Measurements from ENCODE around the gene EEPD1. TPM values are rescaled to one million over a fixed set of nuclear protein-coding genes. Genes with fewer than 3 reads are reported as not detected.

Gene EEPD1
- total RNA-seq, 1 experiment from 2014 or later, result 9.8 TPM

DNA sequence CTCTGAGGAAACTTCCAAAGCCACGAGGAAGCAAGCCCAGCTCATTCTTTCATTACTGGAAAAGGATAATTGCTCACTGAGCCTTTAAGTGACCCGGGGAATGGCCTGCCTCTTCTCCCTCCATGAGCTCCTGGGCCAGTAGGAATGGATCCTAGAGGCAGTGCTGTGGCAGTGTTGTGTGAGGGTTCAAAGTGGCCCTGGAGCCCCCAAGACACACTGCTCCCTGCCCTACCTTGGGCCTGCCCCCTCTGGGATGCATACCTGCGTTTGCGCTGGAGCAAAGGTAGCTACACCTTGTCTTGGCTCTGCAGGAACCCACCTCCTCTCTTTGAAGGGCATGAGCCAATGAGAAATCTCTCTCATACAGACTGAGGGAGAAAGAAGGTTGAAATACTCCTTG lies 120.8 kb downstream of the EEPD1 start:
- Histone ChIP-seq H3K36me3 (replicated peaks; ENCODE audit: control insufficient read depth, insufficient read depth, low read length) (no peaks in the 10 kb centered on the region), H3K4me3 (ENCODE audit: insufficient read depth, low read depth, low read length) (no peak overlapping the region), H3K27me3 (ENCODE audit: control insufficient read depth, insufficient read depth, low read length) (no peaks in the 10 kb centered on the region)
- no peak for DNase-seq

DNA sequence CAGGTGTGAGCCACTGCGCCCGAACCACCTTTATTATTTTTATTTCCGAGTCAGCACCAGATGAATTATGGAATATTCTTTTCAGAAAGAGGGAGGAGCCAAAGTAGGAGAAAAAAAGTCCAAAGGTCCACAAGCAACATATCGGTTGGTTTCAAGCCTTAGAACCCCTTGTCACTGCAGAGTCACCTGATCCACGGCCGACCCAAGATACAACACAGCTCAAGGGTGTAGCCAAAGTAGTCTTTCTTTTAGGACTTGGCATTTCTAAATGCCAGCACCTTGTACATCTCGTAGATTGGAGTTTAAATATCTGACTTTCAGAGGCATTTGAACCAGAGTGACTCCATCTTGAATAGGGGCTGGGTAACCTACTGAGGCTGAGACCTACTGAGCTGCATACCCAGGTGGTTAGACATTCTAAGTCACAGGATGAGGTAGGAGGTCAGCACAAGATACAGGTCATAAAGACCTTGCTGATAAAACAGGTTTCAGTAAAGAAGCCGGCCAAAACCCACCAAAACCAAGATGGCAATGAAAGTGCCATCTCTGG lies 122.8 kb downstream of the EEPD1 start:
- Histone ChIP-seq H3K36me3 (replicated peaks; ENCODE audit: control insufficient read depth, insufficient read depth, low read length) (no peaks in the 10 kb centered on the region), H3K4me3 (ENCODE audit: insufficient read depth, low read depth, low read length) (no peak overlapping the region), H3K27me3 (ENCODE audit: control insufficient read depth, insufficient read depth, low read length) (no peaks in the 10 kb centered on the region)
- DNase-seq, result no peak

DNA sequence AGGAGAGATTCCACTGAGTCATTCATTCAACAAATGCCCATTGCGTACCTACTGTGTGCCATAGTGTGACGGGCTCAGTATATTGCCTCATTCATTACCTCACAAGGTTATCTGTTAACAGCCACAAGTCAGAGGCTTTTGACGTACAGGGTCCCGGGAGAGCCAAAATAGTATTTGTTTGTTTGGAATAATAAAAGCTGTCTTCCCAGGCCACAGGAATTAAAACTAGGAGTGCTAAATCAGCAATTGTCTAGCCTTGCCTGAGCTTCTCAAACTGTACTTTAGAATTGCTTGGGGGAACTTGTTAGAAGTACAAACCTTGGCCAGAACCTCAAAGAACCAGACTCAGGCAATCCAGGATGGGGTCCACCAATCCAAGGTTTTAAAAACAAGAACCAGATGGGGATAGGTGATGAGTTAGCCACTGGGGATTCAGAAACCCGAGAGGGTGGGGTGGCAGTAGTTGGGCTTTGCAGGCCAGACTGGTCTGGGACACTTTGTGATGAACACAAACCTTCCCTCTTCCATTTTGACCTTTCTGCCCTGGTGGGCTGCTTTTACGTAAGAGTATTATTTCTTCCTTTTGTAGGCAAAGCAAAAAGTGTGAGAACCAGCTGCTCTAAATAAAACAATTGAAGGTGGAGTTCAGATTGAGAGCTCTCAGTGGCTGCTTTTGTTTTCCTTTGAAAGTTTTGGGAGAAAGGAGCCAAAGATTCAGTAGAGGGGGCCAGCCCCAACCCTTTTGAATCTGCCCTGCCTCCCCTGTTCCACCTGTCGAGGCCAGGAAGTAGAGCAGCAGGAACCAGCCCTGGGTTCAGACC lies 123.6 kb downstream of the EEPD1 start:
- no peak for DNase-seq
- no peak overlapping the region for H3K4me3 ChIP-seq (ENCODE audit: insufficient read depth, low read depth, low read length)
- no peaks in the 10 kb centered on the region for H3K27me3 ChIP-seq (ENCODE audit: control insufficient read depth, insufficient read depth, low read length)
- H3K36me3 ChIP-seq (replicated peaks; ENCODE audit: control insufficient read depth, insufficient read depth, low read length), result no peaks in the 10 kb centered on the region

DNA sequence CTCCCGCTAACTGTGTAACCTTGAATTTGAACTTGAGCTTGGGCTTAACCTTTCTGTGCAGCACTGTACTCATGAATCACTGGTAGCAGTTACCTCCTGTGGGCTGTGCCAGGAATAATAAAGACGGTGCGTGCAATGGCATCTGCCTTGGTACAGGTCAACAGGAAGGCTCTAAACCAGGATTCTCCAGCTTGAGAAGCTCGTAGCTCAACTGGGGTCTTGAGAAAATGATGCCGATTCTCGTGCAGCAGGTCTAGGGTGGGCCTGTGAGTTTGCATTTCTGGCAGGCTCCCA lies 124.1 kb downstream of the EEPD1 start:
- DNase-seq, result no peak
- no peaks in the 10 kb centered on the region for H3K27me3 ChIP-seq (ENCODE audit: control insufficient read depth, insufficient read depth, low read length)
- no peak overlapping the region for H3K4me3 ChIP-seq (ENCODE audit: insufficient read depth, low read depth, low read length)
- no peaks in the 10 kb centered on the region for H3K36me3 ChIP-seq (replicated peaks; ENCODE audit: control insufficient read depth, insufficient read depth, low read length)

DNA sequence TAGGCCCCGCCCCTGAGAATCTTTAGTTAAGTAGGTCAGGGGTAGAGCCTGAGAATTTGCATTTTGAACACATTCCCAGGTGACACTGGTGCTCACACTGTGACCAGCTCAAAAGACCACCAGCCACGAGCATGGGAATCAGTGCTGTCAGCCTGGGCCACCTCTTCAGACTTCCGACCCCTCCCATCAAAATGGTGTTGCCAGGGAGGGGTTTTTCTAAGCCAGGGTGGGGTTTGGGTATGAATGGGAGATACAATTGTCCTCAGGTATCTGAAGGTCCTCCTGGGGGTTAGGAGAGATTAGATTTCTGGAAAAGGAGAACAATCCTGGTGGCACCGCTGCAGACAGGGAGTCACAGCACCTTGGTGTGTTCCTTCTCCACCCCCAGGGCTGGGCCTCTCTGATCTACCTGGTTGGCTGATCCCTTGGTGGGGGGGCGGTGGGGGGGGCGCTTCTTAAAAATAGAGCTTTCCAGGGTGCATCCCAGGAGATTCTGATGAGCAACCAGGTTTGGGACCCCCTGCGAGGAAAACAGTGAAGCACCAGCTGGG lies 125.1 kb downstream of the EEPD1 start:
- Histone ChIP-seq H3K27me3 (ENCODE audit: control insufficient read depth, insufficient read depth, low read length) (no peaks in the 10 kb centered on the region), H3K4me3 (ENCODE audit: insufficient read depth, low read depth, low read length) (no peak overlapping the region), H3K36me3 (replicated peaks; ENCODE audit: control insufficient read depth, insufficient read depth, low read length) (no peaks in the 10 kb centered on the region)
- DNase-seq, result no peak

DNA sequence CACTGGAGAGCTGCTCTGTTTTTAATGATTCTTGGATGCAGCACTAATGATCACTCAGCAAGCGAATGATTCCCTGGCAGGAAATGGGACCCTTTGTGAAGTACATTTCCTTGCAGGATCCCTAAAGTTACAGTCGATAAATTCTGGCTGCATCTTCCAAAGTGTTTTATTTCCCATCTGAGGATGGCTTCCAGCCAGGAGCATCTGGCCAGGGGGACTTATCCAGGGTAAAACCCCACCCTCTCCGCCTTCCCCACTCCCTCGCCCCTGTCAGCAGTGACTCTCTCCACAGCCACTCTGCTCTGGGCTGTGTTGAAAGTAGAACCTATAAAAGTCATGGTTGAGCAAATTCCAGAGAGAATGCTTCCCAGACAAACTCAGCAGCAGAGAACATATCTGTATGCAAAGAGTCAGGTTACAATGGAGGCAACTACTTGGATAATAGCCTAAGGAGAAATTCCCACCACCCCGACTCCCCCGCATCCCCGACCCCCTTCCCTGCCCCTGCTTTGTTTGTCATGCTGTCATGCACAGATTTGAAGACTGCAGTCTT lies 125.6 kb downstream of the EEPD1 start:
- DNase-seq, result no peak
- Histone ChIP-seq H3K36me3 (replicated peaks; ENCODE audit: control insufficient read depth, insufficient read depth, low read length) (no peaks in the 10 kb centered on the region), H3K4me3 (ENCODE audit: insufficient read depth, low read depth, low read length) (no peak overlapping the region), H3K27me3 (ENCODE audit: control insufficient read depth, insufficient read depth, low read length) (no peaks in the 10 kb centered on the region)

DNA sequence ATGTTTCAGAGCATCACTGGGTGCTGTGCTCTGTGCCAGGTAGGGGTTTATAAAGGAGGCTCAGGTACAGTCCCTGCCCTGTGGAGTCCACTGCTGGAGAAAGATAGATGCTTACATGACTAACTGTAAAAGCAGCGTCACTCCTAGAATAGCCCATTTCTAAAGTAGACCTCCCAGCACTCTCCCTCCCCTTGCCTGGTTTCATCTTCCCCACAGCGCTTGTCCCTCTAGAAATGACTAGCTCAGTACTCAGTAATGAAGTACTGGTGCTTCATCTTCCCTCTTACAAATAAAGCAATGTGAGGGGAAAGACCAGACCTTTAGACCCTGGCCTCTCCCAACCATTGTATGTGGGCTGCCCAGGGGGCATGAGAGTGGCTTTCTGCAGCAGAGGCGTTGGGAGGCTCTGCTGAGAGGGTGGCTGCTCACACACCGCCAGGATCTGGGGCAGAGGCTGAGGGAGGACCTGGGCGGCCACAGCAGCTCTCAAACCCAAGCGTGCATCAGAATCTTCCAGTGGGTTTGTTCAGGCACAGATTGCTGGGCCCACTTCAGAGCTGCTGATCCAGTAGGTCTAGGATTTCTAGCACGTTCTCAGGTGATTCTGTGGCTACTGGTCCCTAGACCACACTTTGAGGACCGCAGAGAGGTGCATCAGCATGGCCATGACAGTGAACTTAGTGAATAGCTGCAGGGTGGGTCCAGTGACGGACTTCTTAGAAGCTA lies 126.3 kb downstream of the EEPD1 start:
- no peaks in the 10 kb centered on the region for H3K36me3 ChIP-seq (replicated peaks; ENCODE audit: control insufficient read depth, insufficient read depth, low read length)
- no peak for DNase-seq
- H3K27me3 ChIP-seq (ENCODE audit: control insufficient read depth, insufficient read depth, low read length), result no peaks in the 10 kb centered on the region
- H3K4me3 ChIP-seq (ENCODE audit: insufficient read depth, low read depth, low read length), result no peak overlapping the region

DNA sequence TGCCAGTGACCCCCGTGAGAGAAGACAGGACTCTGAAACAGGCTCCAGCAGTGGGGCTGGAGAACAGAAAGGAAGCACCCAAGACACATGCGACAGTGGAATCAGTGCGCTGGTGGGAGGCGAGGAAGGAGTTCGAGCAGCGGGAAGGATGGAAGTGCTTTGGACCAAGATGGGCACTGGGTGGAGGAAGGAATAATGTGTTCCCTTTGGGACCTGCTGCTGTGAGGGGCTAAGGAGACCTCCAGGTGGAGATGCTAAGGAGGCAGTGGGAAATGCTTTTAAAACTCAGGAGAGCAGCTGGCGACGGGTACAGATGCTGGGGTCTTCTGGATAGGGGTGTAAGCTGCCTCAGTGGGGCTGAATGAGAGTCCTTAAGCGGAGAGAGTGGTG lies 126.9 kb downstream of the EEPD1 start:
- Histone ChIP-seq H3K4me3 (ENCODE audit: insufficient read depth, low read depth, low read length) (no peak overlapping the region), H3K36me3 (replicated peaks; ENCODE audit: control insufficient read depth, insufficient read depth, low read length) (no peaks in the 10 kb centered on the region), H3K27me3 (ENCODE audit: control insufficient read depth, insufficient read depth, low read length) (no peaks in the 10 kb centered on the region)
- no peak for DNase-seq

DNA sequence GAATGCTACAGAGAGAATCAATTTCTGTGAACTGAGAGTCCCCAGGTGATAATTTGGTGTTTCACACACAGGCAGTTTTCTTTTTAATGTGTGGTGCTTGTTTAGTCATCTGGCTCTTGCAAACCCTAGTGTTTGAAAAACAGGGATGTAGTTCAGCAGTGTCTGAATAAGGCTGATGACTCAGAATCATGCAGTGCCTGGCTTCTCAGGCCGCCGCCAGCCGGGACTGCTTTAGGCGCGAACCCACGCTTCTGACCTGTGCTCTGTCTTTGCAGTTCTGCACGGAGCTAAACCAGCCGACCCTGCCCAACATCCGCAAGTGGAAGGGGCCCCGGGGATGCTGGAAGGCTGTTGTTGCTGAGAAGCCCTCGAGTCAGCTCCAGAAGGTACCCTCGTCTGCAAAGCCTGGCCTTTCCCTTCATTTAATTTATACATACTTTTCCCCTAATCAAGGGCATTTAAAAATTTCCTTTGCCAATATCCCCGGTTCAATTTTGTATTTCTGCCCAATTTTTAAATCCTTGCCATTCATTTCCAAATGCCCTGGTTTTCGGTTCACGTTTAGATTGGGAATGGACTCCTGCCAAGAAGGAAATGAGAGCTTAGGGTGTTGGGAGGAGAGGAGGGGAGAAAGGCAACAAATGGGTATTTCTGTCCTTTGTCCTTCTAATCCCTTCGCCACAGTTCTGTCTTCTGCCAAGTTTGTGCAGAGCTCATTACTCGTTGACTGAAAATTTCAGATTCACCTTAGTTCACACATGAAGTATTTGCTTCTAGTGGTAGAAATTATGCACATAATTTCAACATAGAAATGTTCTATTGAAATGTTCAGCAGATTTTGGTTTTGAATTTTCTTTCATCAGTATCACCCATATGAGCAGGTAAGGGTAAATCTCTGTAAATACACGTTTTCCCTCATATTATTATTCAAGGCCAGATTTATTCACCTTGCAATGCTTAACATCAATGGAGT lies 128.1 kb downstream of the EEPD1 start:
- no peaks in the 10 kb centered on the region for H3K27me3 ChIP-seq (ENCODE audit: control insufficient read depth, insufficient read depth, low read length)
- no peaks in the 10 kb centered on the region for H3K36me3 ChIP-seq (replicated peaks; ENCODE audit: control insufficient read depth, insufficient read depth, low read length)
- no peak overlapping the region for H3K4me3 ChIP-seq (ENCODE audit: insufficient read depth, low read depth, low read length)
- peak; percentile 74 for DNase-seq

DNA sequence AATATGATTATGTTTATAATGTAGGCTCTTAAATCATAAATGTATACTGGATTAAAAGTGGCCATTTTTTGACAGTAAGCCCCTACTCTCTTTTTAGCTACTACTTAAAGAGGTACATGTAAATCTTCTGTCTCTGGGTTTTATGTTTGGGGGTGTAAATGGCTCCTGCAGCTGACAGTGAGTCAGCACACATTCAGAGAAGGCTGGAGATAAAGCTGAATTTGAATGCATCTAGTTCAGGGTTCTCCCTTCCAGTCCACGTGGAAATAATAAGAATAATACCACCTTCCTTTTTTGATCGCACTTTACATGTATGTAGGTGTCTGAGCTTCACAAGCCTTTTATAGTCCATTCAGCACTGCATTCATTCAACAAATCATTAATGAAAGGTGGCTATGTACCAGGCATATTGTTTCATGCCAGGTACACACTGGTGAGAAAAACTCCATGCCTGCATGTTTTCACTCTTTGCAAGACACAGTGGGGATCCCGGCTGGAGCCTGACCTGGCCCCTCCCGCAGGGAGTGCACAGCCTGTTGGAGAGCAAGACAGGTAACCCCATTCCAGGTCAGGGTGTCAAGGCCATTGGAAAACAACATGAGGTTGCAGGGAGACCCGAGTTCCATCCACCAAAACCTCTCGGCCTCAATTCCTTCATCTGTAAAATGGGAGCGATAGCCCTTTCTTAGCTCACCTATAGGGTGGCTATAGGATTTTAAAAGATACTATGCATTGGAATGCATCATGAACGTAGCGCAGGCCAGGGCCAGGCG lies 129.1 kb downstream of the EEPD1 start:
- Histone ChIP-seq H3K27me3 (ENCODE audit: control insufficient read depth, insufficient read depth, low read length) (no peaks in the 10 kb centered on the region), H3K36me3 (replicated peaks; ENCODE audit: control insufficient read depth, insufficient read depth, low read length) (no peaks in the 10 kb centered on the region), H3K4me3 (ENCODE audit: insufficient read depth, low read depth, low read length) (no peak overlapping the region)
- DNase-seq, result no peak

DNA sequence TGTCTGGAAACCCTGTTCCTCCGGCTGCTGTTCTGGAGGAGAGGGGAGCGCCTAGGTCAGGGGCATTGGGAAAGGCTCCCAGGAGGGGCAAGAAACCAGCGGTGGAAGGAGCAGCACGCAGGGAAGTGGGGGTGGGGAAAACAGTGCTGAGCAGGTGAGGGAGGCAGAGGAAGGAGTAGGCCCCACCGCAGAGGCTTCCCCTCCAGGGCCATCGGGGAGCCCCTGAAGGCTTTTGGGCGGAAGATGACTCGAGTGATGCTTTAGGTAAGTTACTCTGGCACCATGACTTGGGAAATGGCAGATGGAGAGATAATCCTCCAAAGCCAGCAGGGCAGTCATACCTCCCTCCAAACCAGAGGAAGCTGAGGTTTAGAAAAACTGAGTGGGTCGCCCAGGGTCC lies 130.1 kb downstream of the EEPD1 start:
- no peak overlapping the region for H3K4me3 ChIP-seq (ENCODE audit: insufficient read depth, low read depth, low read length)
- H3K36me3 ChIP-seq (replicated peaks; ENCODE audit: control insufficient read depth, insufficient read depth, low read length), result no peaks in the 10 kb centered on the region
- DNase-seq, result no peak
- H3K27me3 ChIP-seq (ENCODE audit: control insufficient read depth, insufficient read depth, low read length), result no peaks in the 10 kb centered on the region

DNA sequence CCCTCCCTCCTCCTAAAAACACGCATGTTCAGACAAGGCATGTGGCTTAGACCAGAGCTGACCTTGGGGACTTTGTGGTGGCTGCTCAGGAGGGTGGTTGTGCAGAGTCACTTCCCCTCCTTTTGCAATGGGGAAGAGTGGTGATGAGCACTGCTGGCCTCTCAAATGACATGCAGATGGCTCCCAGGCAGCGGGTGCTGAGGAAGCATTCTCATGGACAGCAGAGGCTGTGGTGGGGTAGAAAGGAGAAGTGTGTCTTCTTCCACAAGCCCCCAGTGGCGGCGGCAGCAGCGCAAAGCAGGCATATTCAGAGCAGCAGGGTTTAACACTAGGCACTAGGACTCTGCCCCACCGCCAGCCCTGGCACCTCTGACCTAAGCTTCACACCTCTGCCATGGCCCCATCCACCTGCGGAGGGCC lies 130.7 kb downstream of the EEPD1 start:
- no peaks in the 10 kb centered on the region for H3K36me3 ChIP-seq (replicated peaks; ENCODE audit: control insufficient read depth, insufficient read depth, low read length)
- no peak overlapping the region for H3K4me3 ChIP-seq (ENCODE audit: insufficient read depth, low read depth, low read length)
- no peaks in the 10 kb centered on the region for H3K27me3 ChIP-seq (ENCODE audit: control insufficient read depth, insufficient read depth, low read length)
- no peak for DNase-seq

DNA sequence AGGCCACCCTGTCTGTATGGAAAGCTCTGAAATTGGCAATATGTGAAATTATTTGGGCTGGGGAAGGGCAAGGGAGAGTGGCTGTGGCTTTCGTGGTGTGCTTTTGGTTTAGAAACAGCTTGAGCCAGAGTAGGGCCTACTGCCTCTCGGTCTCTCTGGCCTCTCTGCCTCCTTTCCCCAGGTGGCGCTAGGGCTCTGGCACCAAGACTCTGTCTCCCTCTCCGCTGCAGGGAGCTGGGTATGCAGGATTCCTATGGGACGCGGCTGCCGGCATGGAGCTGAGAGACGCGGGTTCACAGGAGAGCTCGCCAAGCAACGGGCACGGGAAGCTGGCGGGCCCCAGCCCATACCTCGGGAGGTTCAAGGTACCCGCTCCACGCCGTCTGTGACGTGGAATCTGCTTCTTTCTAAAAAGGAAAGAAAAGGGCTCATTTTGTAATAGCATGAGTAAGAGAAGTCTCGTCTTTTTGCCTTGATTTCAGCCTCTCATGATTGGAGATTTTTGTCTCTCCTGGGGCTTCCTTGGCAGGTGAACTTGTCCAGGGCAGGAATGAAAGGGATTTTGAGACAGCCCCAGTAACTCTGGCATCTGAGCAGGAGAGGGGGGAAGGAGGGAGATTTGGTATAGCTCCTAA lies 131.5 kb downstream of the EEPD1 start:
- no peaks in the 10 kb centered on the region for H3K27me3 ChIP-seq (ENCODE audit: control insufficient read depth, insufficient read depth, low read length)
- peak; percentile 68 for DNase-seq
- H3K36me3 ChIP-seq (replicated peaks; ENCODE audit: control insufficient read depth, insufficient read depth, low read length), result no peaks in the 10 kb centered on the region
- H3K4me3 ChIP-seq (ENCODE audit: insufficient read depth, low read depth, low read length), result no peak overlapping the region

Data from H7 (cell line).